Uterus (tissue), 2 donors: ENCODE data around the gene SNRK.

Experiments
- POLR2A ChIP-seq, 2 donors: fragments of 450-650 bp; IDR thresholded peaks; one replicate each; pipeline ENCODE4 v1.6.1; 2016; ENCODE audit warnings: antibody characterized with exemption in 2 of 2, mild to moderate bottlenecking in 1 of 2, moderate library complexity in 1 of 2
- TF ChIP-seq, protein P1 (sequence below), 4 experiments: fragments of 200-600 bp in 2 of 4; fragments of 450-650 bp in 2 of 4; sonication (generic) in 2 of 4; IDR thresholded peaks; one replicate each; pipeline ENCODE4 v1.5.1; 2016 to 2019; ENCODE audit warnings: antibody characterized with exemption in 4 of 4, mild to moderate bottlenecking in 2 of 4, moderate library complexity in 1 of 4

DNA sequence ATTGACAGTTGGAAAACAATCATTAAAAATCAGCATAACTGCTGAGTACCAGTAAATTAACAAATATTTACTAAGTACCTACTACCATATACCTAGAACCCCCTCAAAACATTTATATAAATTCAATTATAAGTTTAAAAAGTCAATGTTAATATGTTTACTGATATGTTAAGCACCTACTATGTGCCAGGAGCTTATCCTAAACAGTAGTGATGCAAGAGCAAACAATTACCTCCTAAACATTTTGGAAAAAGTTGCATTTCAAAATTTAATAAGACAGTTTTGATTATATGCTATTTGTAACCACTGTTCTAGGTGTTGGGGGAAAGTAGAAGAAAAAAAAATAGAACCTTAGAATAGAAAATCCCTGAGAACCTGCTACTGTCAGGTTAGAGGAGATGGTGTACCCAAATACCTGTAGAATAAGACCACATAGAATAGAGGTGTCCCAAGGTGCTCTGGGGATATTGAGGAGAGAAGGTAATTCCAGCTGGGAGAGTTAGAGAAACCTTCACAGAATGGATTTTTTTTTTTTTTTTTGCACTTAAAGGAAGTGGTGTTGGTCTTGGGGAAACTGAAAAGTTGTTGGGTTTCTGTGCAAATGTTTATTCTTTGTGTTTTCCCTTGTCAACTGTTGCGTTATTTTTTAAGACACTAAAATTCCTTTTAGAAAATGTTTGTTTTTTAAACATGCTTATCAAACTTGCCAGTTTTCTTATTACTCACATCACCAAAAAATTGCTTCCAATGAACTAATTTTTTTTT, 16.0 kb downstream of the SNRK start:
- TF ChIP-seq, protein P1, sequence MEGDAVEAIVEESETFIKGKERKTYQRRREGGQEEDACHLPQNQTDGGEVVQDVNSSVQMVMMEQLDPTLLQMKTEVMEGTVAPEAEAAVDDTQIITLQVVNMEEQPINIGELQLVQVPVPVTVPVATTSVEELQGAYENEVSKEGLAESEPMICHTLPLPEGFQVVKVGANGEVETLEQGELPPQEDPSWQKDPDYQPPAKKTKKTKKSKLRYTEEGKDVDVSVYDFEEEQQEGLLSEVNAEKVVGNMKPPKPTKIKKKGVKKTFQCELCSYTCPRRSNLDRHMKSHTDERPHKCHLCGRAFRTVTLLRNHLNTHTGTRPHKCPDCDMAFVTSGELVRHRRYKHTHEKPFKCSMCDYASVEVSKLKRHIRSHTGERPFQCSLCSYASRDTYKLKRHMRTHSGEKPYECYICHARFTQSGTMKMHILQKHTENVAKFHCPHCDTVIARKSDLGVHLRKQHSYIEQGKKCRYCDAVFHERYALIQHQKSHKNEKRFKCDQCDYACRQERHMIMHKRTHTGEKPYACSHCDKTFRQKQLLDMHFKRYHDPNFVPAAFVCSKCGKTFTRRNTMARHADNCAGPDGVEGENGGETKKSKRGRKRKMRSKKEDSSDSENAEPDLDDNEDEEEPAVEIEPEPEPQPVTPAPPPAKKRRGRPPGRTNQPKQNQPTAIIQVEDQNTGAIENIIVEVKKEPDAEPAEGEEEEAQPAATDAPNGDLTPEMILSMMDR (IDR thresholded peaks at IDR 0.05), result no peak
- no peak for TF ChIP-seq POLR2A (IDR thresholded peaks at IDR 0.05)
